ENCODE results near the gene ZCCHC8.
"Not testable (repeated sequence)": the region's sequence is repeated elsewhere in the genome, so short reads cannot be mapped to it uniquely, and the experiment has no call there.

- not testable (repeated sequence) for TF ChIP-seq CTCF (conservative IDR thresholded peaks at IDR 0.05; ENCODE audit: low read depth, low read length); EZH2 (IDR thresholded peaks at IDR 0.05; ENCODE audit: borderline replicate concordance, low read depth, low read length, poor library complexity, severe bottlenecking)
Measured at GRCh38 chr12:122429043-122429442, 71.7 kb downstream of the ZCCHC8 start.
